ENCODE data around the gene FCER1G. TPM values are rescaled to one million over a fixed set of nuclear protein-coding genes. Genes with fewer than 3 reads are reported as not detected.
A peak's percentile ranks its signal among the peaks of the same experiment; 100 is the strongest.

Gene FCER1G
- total and polyA plus RNA-seq, 2 of the 4 experiments (the other 2 are of a cell fraction): 0.44 TPM; not detected in 1

GRCh38 chr1:161177112-161177935, 37.8 kb upstream of the FCER1G start, which contains the start of gene B4GALT3:
B4GALT3 (minus strand) TSS chr1:161177507; CDS start chr1:161176060, 1,447 bp downstream.
- 2% methylated on average over 33 of the region's 50 CpGs; no CpG with 5 or more reads in 1 of the 2 experiments for WGBS, 2 experiments (ENCODE audit: extremely low coverage in 2 of 2, insufficient read length in 1 of 2)
- H3K23ac ChIP-seq (ENCODE audit: low read depth, low read length): peak within 1 kb of the TSS; percentile 94
- peaks cover 14 to 32% of the 10 kb centered on the region in 2 experiments for H3K79me1 ChIP-seq (ENCODE audit: low read depth in 1 of 2, low read length in 2 of 2)
- H2BK20ac ChIP-seq (ENCODE audit: low read depth, low read length): no peak within 1 kb of the TSS
- H2AK9ac ChIP-seq (replicated peaks; ENCODE audit: low read depth, low read length, poor library complexity): peak within 1 kb of the TSS; percentile 97
- H2AK5ac ChIP-seq (ENCODE audit: low read depth, low read length): peak within 1 kb of the TSS; percentile 78
- H3K36me3 ChIP-seq (ENCODE audit: control insufficient read depth, insufficient read depth, low read length): peaks cover 20% of the 10 kb centered on the region
- DNase-seq (peak; percentile 65), ATAC-seq (ENCODE audit: low read depth) (peak; percentile 97)
- H2AFZ ChIP-seq (replicated peaks; ENCODE audit: low read length, poor library complexity): peak within 1 kb of the TSS; percentile 100
- no peak within 1 kb of the TSS for H2BK15ac ChIP-seq (ENCODE audit: low read depth, low read length)
- dilution Hi-C loops (cut with HindIII; ENCODE audit: low sequenced_read_pairs, unreplicated experiment): no loop called here
- intact Hi-C loops (cut with micrococcal nuclease): no loop called here
- TF ChIP-seq MAZ (IDR thresholded peaks at IDR 0.05; ENCODE audit: borderline replicate concordance, low read depth, low read length) (peak; percentile 78; the same call in 1 of the 2 replicates), MAFK (IDR thresholded peaks at IDR 0.05; ENCODE audit: low read depth, low read length) (no peak), POLR2A (IDR thresholded peaks at IDR 0.05; ENCODE audit: low read depth, low read length) (peak; percentile 87), USF2 (IDR thresholded peaks at IDR 0.05; ENCODE audit: low read depth, low read length) (0 out of 2 replicates have a peak, but pooled peaks have one; percentile 13), MXI1 (IDR thresholded peaks at IDR 0.05; ENCODE audit: borderline replicate concordance, low read depth, low read length) (peak; percentile 62; the same call in 1 of the 2 replicates)
- H4K20me1 ChIP-seq (ENCODE audit: insufficient read depth, low read length): peaks cover 13% of the 10 kb centered on the region; the same call in 1 of the 2 replicates
- H3K4me1 ChIP-seq (ENCODE audit: control insufficient read depth, insufficient read depth, low read length): peaks cover 17% of the 10 kb centered on the region
- peak within 1 kb of the TSS; percentile 87 to 99 for H4K8ac ChIP-seq (ENCODE audit: low read depth in 2 of 2, low read length in 2 of 2)
- peak within 1 kb of the TSS; percentile 98 for H3K27ac ChIP-seq (ENCODE audit: insufficient read depth, low read length)
- H3K4me3 ChIP-seq (ENCODE audit: insufficient read depth, low read depth, low read length): peak within 1 kb of the TSS; percentile 98
- H3K9me3 ChIP-seq (ENCODE audit: control insufficient read depth, insufficient read depth, low read length): no peaks in the 10 kb centered on the region
- H4K91ac ChIP-seq (ENCODE audit: insufficient read depth, low read depth, low read length): peak within 1 kb of the TSS; percentile 82
- BruUV-seq (replicated peaks): no TSS peak
- in situ Hi-C loops (cut with MboI; ENCODE audit: low sequenced_read_pairs): no loop called here
- peak within 1 kb of the TSS; percentile 80; the same call in 1 of the 2 replicates for H3K56ac ChIP-seq (ENCODE audit: extremely low read depth, insufficient read depth, low read length)
- H3K27me3 ChIP-seq (ENCODE audit: control insufficient read depth, insufficient read depth, low read length): no peaks in the 10 kb centered on the region
- H3K9ac ChIP-seq (ENCODE audit: low read depth, low read length): peak within 1 kb of the TSS; percentile 99
- peak within 1 kb of the TSS; percentile 94 for H3K4ac ChIP-seq (ENCODE audit: low read depth, low read length)
- H2BK120ac ChIP-seq (ENCODE audit: low read depth, low read length): peak within 1 kb of the TSS; percentile 75
- H3K9me1 ChIP-seq (ENCODE audit: insufficient read depth, low read length): peaks cover 14% of the 10 kb centered on the region
- POLR2A ChIA-PET (ENCODE audit: unreplicated experiment): no interaction called here
- peak within 1 kb of the TSS; percentile 91 for H3K14ac ChIP-seq (replicated peaks; ENCODE audit: low read depth, low read length)
- H3K18ac ChIP-seq (ENCODE audit: low read depth, low read length): peak within 1 kb of the TSS; percentile 96
- peak within 1 kb of the TSS; percentile 98 for H4K5ac ChIP-seq (ENCODE audit: low read depth, low read length)
- H2BK5ac ChIP-seq (ENCODE audit: low read depth, low read length, poor library complexity, severe bottlenecking): peak within 1 kb of the TSS; percentile 90
- CTCF ChIA-PET: interaction anchor here (1.9 kb wide), 1 partner anchor 11 kb away, joined by 5 read pairs; the partner anchor contains the start of gene PPOX
- peak within 1 kb of the TSS; percentile 96 for H3K4me2 ChIP-seq (ENCODE audit: low read depth, low read length)

Data from IMR-90 (cell line).